Measurements from ENCODE around the gene ALDH18A1. TPM values are rescaled to one million over a fixed set of nuclear protein-coding genes. Genes with fewer than 3 reads are reported as not detected.
"Not testable (repeated sequence)": the region's sequence is repeated elsewhere in the genome, so short reads cannot be mapped to it uniquely, and the experiment has no call there.

Gene ALDH18A1
- total RNA-seq, 4 donors from 2014 or later: 2.6 to 6.7 (median 5.7) TPM

- no peaks in the 10 kb centered on the region for H3K9me3 ChIP-seq
- ATAC-seq: no peak
- H3K4me3 ChIP-seq: no peak overlapping the region
- H3K4me1 ChIP-seq: no peaks in the 10 kb centered on the region
- H3K27ac ChIP-seq: no peak overlapping the region
- in situ Hi-C loops (cut with MboI; ENCODE audit: low sequenced_read_pairs in 4 of 4) (no loop called here), intact Hi-C loops (cut with DNase I; ENCODE audit: low total_unique reads) (no loop called here)
- TF ChIP-seq POLR2A (IDR thresholded peaks at IDR 0.05): no peak
- no peak for TF ChIP-seq CTCF (IDR thresholded peaks at IDR 0.05 in 4 of 5, conservative IDR thresholded peaks at IDR 0.05 in 1 of 5)
- peaks cover 0 to 34% of the 10 kb centered on the region in 2 donors for H3K36me3 ChIP-seq
- no peaks in the 10 kb centered on the region for H3K27me3 ChIP-seq
- no peak for DNase-seq
Observed at GRCh38 chr10:95637140-95637539, 19.4 kb downstream of the ALDH18A1 start.

GRCh38 chr10:95635319-95635733 lies 21.2 kb downstream of the ALDH18A1 start:
- intact Hi-C loops (cut with DNase I; ENCODE audit: low total_unique reads) (no loop called here), in situ Hi-C loops (cut with MboI; ENCODE audit: low sequenced_read_pairs in 4 of 4) (no loop called here)
- ATAC-seq (no peak), DNase-seq (no peak)
- Histone ChIP-seq H3K4me3 (no peak overlapping the region), H3K9me3 (no peaks in the 10 kb centered on the region), H3K27ac (no peak overlapping the region), H3K27me3 (no peaks in the 10 kb centered on the region), H3K36me3 (peaks cover 0 to 34% of the 10 kb centered on the region in 2 donors), H3K4me1 (no peaks in the 10 kb centered on the region)
- TF ChIP-seq CTCF (IDR thresholded peaks at IDR 0.05 in 4 of 5, conservative IDR thresholded peaks at IDR 0.05 in 1 of 5) (no peak), POLR2A (IDR thresholded peaks at IDR 0.05) (no peak)

GRCh38 chr10:95628786-95629185 lies 27.7 kb downstream of the ALDH18A1 start:
- TF ChIP-seq POLR2A (IDR thresholded peaks at IDR 0.05) (no peak), CTCF (IDR thresholded peaks at IDR 0.05 in 4 of 5, conservative IDR thresholded peaks at IDR 0.05 in 1 of 5) (no peak)
- in situ Hi-C loops (cut with MboI; ENCODE audit: low sequenced_read_pairs in 4 of 4) (no loop called here), intact Hi-C loops (cut with DNase I; ENCODE audit: low total_unique reads) (no loop called here)
- no peak for DNase-seq
- ATAC-seq: no peak
- Histone ChIP-seq H3K4me1 (no peaks in the 10 kb centered on the region), H3K27ac (no peak overlapping the region), H3K9me3 (no peaks in the 10 kb centered on the region), H3K36me3 (peaks cover 0 to 36% of the 10 kb centered on the region in 2 donors), H3K27me3 (no peaks in the 10 kb centered on the region), H3K4me3 (no peak overlapping the region)

GRCh38 chr10:95626500-95626899 lies 30.0 kb downstream of the ALDH18A1 start:
- intact Hi-C loops (cut with DNase I; ENCODE audit: low total_unique reads): no loop called here
- DNase-seq (no peak), ATAC-seq (no peak)
- H3K4me1 ChIP-seq: no peaks in the 10 kb centered on the region
- in situ Hi-C loops (cut with MboI; ENCODE audit: low sequenced_read_pairs in 4 of 4): no loop called here
- no peak overlapping the region for H3K27ac ChIP-seq
- TF ChIP-seq POLR2A (IDR thresholded peaks at IDR 0.05): no peak
- TF ChIP-seq CTCF (IDR thresholded peaks at IDR 0.05 in 4 of 5, conservative IDR thresholded peaks at IDR 0.05 in 1 of 5): no peak
- H3K4me3 ChIP-seq: no peak overlapping the region
- H3K27me3 ChIP-seq: no peaks in the 10 kb centered on the region
- peaks cover 0 to 18% of the 10 kb centered on the region in 2 donors for H3K36me3 ChIP-seq
- H3K9me3 ChIP-seq: no peaks in the 10 kb centered on the region

- H3K9me3 ChIP-seq; H3K4me3 ChIP-seq; H3K27me3 ChIP-seq; H3K36me3 ChIP-seq; DNase-seq; H3K4me1 ChIP-seq; intact Hi-C loops (cut with DNase I; ENCODE audit: low total_unique reads); ATAC-seq; H3K27ac ChIP-seq: not testable (repeated sequence)
- in situ Hi-C loops (cut with MboI; ENCODE audit: low sequenced_read_pairs in 4 of 4): loop anchor here in 2 of 4 donors (25.0 kb wide), 2 partner anchors 383 to 408 kb away; no protein-coding TSS in a partner anchor
Observed at GRCh38 chr10:95620415-95620814, 36.1 kb downstream of the ALDH18A1 start.
